SK-N-SH (cell line): ENCODE measurements around the gene ARHGEF6. TPM values are rescaled to one million over a fixed set of nuclear protein-coding genes. Genes with fewer than 3 reads are reported as not detected.

Source experiments
- CTCF ChIA-PET: fragments of 300-600, 350-600 bp; formaldehyde crosslinking; extraction: SDS; loops from one replicate; lab custom pipeline; 2021; lab: Yijun Ruan, JAX
- POLR2A ChIA-PET: fragments of 350-600 bp; sonication (Branson Sonifier 250); formaldehyde crosslinking; extraction: SDS; loops from one replicate; lab custom pipeline; 2020; ENCODE audit warnings: antibody characterized with exemption, inconsistent platforms; lab: Yijun Ruan, JAX
- DNase-seq: peaks from one replicate; pipeline ENCODE4 v3.0.0; 2012
- H2AFZ ChIP-seq: fragments of 200-600 bp; sonication (generic); 2 replicates; pipeline ENCODE4 v1.8.1; 2016; ENCODE audit warnings: antibody characterized with exemption, mild to moderate bottlenecking, low read depth
- H3F3A ChIP-seq: fragments of 200-600 bp; sonication (generic); replicated peaks from 2 replicates; pipeline ENCODE3; 2016; ENCODE audit warnings: antibody characterized with exemption, mild to moderate bottlenecking; ENCODE audit not compliant: insufficient read depth
- H3K27ac ChIP-seq, 2 experiments: fragments of 200-500 bp in 1 of 2; fragments of 200-600 bp in 1 of 2; sonication (Bioruptor generic) in 1 of 2; sonication (generic), shearing (Covaris generic) in 1 of 2; 2 replicates each; pipeline versions ENCODE4 v1.5.1 to v1.6.1; 2014 to 2016; ENCODE audit warnings: low read depth in 2 of 2, inconsistent platforms in 1 of 2, low read length in 1 of 2, mild to moderate bottlenecking in 1 of 2, mixed read lengths in 1 of 2
- H3K27me3 ChIP-seq: fragments of 200-600 bp; sonication (generic), shearing (Covaris generic); 2 replicates; pipeline ENCODE4 v1.6.1; 2016; ENCODE audit warnings: mixed run types; ENCODE audit not compliant: insufficient read depth
- H3K36me3 ChIP-seq, 2 experiments: fragments of 200-500 bp in 1 of 2; fragments of 200-600 bp in 1 of 2; sonication (Bioruptor generic) in 1 of 2; sonication (generic) in 1 of 2; replicated peaks in 1 of 2; 2 replicates each; pipeline versions ENCODE3 to v1.5.1; 2014 to 2016; ENCODE audit warnings: low read length in 1 of 2, mild to moderate bottlenecking in 1 of 2; ENCODE audit not compliant: insufficient read depth in 2 of 2, control insufficient read depth in 1 of 2
- H3K4me1 ChIP-seq, 2 experiments: fragments of 200-500 bp in 1 of 2; fragments of 200-600 bp in 1 of 2; sonication (Bioruptor generic) in 1 of 2; sonication (generic), shearing (Covaris generic) in 1 of 2; 2 replicates each; pipeline versions ENCODE4 v1.5.1 to v1.6.1; 2014 to 2016; ENCODE audit warnings: low read depth in 1 of 2, low read length in 1 of 2, mixed run types in 1 of 2; ENCODE audit not compliant: insufficient read depth in 2 of 2, control insufficient read depth in 1 of 2
- H3K4me2 ChIP-seq: fragments of 200-600 bp; sonication (generic), shearing (Covaris generic); 2 replicates; pipeline ENCODE4 v1.6.1; 2017; ENCODE audit warnings: mixed run types
- H3K4me3 ChIP-seq, 2 experiments: fragments of 200-500 bp in 1 of 2; fragments of 200-600 bp in 1 of 2; sonication (Bioruptor generic) in 1 of 2; sonication (generic), shearing (Covaris generic) in 1 of 2; 2 replicates each; pipeline versions ENCODE4 v1.5.1 to v1.8.1; 2014 to 2016; ENCODE audit warnings: low read depth in 2 of 2, inconsistent platforms in 1 of 2, low read length in 1 of 2, mild to moderate bottlenecking in 1 of 2, mixed read lengths in 1 of 2, moderate library complexity in 1 of 2
- H3K79me2 ChIP-seq: fragments of 200-600 bp; sonication (generic); 2 replicates; pipeline ENCODE4 v1.8.1; 2017; ENCODE audit warnings: mild to moderate bottlenecking; ENCODE audit not compliant: insufficient read depth
- H3K9ac ChIP-seq: fragments of 200-600 bp; sonication (generic); 2 replicates; pipeline ENCODE4 v1.6.1; 2017; ENCODE audit warnings: mixed run types
- H3K9me2 ChIP-seq: fragments of 200-600 bp; sonication (generic); 2 replicates; pipeline ENCODE4 v1.6.1; 2017; ENCODE audit warnings: mixed run types
- H3K9me3 ChIP-seq: fragments of 200-600 bp; sonication (generic); 2 replicates; pipeline ENCODE4 v1.6.1; 2017; ENCODE audit warnings: mixed run types, mild to moderate bottlenecking, moderate library complexity
- H4K20me1 ChIP-seq: fragments of 200-600 bp; sonication (generic); 2 replicates; pipeline ENCODE4 v1.6.1; 2017; ENCODE audit warnings: mild to moderate bottlenecking, mixed run types; ENCODE audit not compliant: insufficient read depth
- CHD2 ChIP-seq: fragments of 150-350 bp; IDR thresholded peaks from 2 replicates; pipeline ENCODE4 v1.6.1; 2018; ENCODE audit warnings: low read length; ENCODE audit not compliant: partially characterized antibody
- ELF1 ChIP-seq: IDR thresholded peaks from 2 replicates; pipeline ENCODE4 v1.4.0; 2012
- FOSL2 ChIP-seq: IDR thresholded peaks from 2 replicates; pipeline ENCODE4 v1.4.0; 2012; ENCODE audit warnings: low read depth, mild to moderate bottlenecking, moderate library complexity, borderline replicate concordance
- FOXM1 ChIP-seq: IDR thresholded peaks from 2 replicates; pipeline ENCODE4 v1.4.0; 2012; ENCODE audit warnings: low read depth, mild to moderate bottlenecking
- GABPA ChIP-seq: IDR thresholded peaks from 2 replicates; pipeline ENCODE4 v1.4.0; 2012; ENCODE audit warnings: low read depth, mild to moderate bottlenecking
- GATA2 ChIP-seq: sonication (generic); formaldehyde crosslinking; IDR thresholded peaks from 2 replicates; pipeline ENCODE4 v1.5.0; 2020; ENCODE audit warnings: mild to moderate bottlenecking, missing genetic modification reagents
- MEF2A ChIP-seq: IDR thresholded peaks from 2 replicates; pipeline ENCODE4 v1.4.0; 2012; ENCODE audit warnings: low read depth, borderline replicate concordance
- NFIC ChIP-seq: IDR thresholded peaks from 2 replicates; pipeline ENCODE4 v1.4.0; 2012; ENCODE audit warnings: borderline replicate concordance
- NRF1 ChIP-seq: IDR thresholded peaks from 2 replicates; pipeline ENCODE4 v1.6.1; 2012; ENCODE audit warnings: low read depth, mild to moderate bottlenecking, low read length
- RAD21 ChIP-seq: IDR thresholded peaks from 2 replicates; pipeline ENCODE4 v1.6.1; 2012; ENCODE audit warnings: mild to moderate bottlenecking, low read length
- REST ChIP-seq: IDR thresholded peaks from 2 replicates; pipeline ENCODE4 v1.6.1; 2012; ENCODE audit warnings: mild to moderate bottlenecking, low read depth, low read length, moderate library complexity
- RFX5 ChIP-seq: IDR thresholded peaks from 2 replicates; pipeline ENCODE4 v1.6.1; 2012; ENCODE audit warnings: mild to moderate bottlenecking, improper control_type of control experiment, low read length
- RXRA ChIP-seq: IDR thresholded peaks from 2 replicates; pipeline ENCODE4 v1.4.0; 2012; ENCODE audit warnings: low read depth, mild to moderate bottlenecking, borderline replicate concordance
- ZBTB33 ChIP-seq: IDR thresholded peaks from 2 replicates; pipeline ENCODE4 v1.4.0; 2012; ENCODE audit warnings: low read depth, borderline replicate concordance
- WGBS: methylation state at CpG from one replicate; pipeline ENCODE4 v1.1.6; 2017; ENCODE audit warnings: low lambda C conversion rate; 5-methylcytosine and 5-hydroxymethylcytosine counted together
- polyA plus RNA-seq, 3 experiments: library from polyadenylated mRNA; depleted of rRNA; stranded (reverse); fragments of >200 nt; gene quantifications; 2 replicates each; pipeline ENCODE4 v1.2.3, GENCODE V29; 2012
- small RNA-seq, 7 experiments: library from RNA; depleted of rRNA; stranded (forward); fragments of <200 nt; gene quantifications; one replicate each; pipeline ENCODE3, GENCODE V24; 2012
- TF ChIP-seq, protein P1 (sequence below): IDR thresholded peaks from 2 replicates; pipeline ENCODE4; 2012

ARHGEF6 gene
- polyA plus RNA-seq, 1 of the 3 experiments (the other 2 are of a cell fraction) = 2.7 TPM

DNA sequence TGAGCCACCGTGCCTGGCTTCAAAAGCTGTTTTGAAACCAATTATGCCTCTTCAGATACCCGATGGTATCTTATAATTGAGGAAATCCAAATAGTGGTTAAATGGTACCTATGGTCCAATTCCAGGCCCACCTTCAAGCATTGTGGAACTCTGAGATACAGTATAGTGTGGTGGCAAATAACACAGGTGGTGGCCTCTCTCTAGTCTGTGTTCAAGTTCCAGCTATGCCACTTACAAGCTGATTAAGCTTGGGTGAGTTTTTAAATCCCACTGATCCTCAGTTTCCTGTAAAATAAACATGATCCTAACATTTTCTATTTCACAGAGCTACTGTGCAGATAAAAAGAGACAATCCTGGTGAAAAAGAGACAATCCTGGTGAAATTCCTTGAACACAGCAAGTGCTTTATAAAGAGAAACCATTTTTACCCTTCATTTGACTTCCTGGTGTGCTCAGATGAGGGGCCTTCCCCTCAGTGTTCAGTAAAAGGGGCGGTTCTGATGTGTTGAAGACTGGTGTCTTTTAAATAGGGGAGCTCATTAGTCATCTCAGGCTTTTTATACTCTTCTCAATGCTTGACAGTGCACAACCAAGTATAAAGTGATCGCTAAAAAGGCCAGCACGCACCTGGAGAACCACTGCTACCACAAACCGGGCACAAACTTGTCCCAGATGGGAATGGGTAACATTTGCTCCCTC lies 163.6 kb downstream of the ARHGEF6 start:
- TF ChIP-seq ZBTB33 (no peak), NFIC (no peak), REST (no peak), ELF1 (no peak), GABPA (no peak), CHD2 (no peak), MEF2A (no peak), FOXM1 (no peak), RAD21 (no peak), NRF1 (no peak), FOSL2 (no peak), RXRA (no peak), GATA2 (CRISPR knock-in tag) (no peak), RFX5 (no peak)
- TF ChIP-seq, protein P1, sequence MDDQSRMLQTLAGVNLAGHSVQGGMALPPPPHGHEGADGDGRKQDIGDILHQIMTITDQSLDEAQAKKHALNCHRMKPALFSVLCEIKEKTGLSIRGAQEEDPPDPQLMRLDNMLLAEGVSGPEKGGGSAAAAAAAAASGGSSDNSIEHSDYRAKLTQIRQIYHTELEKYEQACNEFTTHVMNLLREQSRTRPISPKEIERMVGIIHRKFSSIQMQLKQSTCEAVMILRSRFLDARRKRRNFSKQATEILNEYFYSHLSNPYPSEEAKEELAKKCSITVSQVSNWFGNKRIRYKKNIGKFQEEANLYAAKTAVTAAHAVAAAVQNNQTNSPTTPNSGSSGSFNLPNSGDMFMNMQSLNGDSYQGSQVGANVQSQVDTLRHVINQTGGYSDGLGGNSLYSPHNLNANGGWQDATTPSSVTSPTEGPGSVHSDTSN = no peak
- no peaks in the 10 kb centered on the region for H3K27me3 ChIP-seq
- no peak overlapping the region for H3K27ac ChIP-seq
- H3K9me3 ChIP-seq = no peaks in the 10 kb centered on the region
- H3K79me2 ChIP-seq = no peaks in the 10 kb centered on the region
- ChIA-PET POLR2A (no interaction called here), CTCF (interaction anchor here (0.6 to 0.8 kb wide), 2 partner anchors 78 to 161 kb away, joined by 3 read pairs; no protein-coding TSS in a partner anchor)
- H4K20me1 ChIP-seq = no peaks in the 10 kb centered on the region
- H2AFZ ChIP-seq = no peak overlapping the region
- H3K4me1 ChIP-seq = no peaks in the 10 kb centered on the region
- H3K4me3 ChIP-seq = no peak overlapping the region
- H3K36me3 ChIP-seq = no peaks in the 10 kb centered on the region
- no peaks in the 10 kb centered on the region for H3F3A ChIP-seq
- WGBS = 43% methylated on average over 6 of the region's 6 CpGs
- DNase-seq = no peak
- H3K9me2 ChIP-seq = no peaks in the 10 kb centered on the region
- no peak overlapping the region for H3K4me2 ChIP-seq
- H3K9ac ChIP-seq = no peak overlapping the region

Small RNA genes within 50 kb of the gene (small RNA-seq; reads per million reads assigned to genes)
- gene RF00019 = 0 reads per million in 7 experiments
- 0 to 5.1 (median 0.38) reads per million in 7 experiments for gene RNU6-972P

Other genes starting within 250 kb of the ARHGEF6 start
- not detected in 2 replicates for gene VGLL1, start 248.7 kb downstream of the ARHGEF6 start, polyA plus RNA-seq (2012; rRNA removed)
- gene CD40LG, start 132.8 kb downstream of the ARHGEF6 start, polyA plus RNA-seq (2012; rRNA removed) = not detected in 2 replicates
- gene RBMX, start 99.8 kb upstream of the ARHGEF6 start, polyA plus RNA-seq (2012; rRNA removed) = 131 and 139 TPM in 2 replicates